CD14-positive monocyte (primary cell): ENCODE data around the gene CTBP2. TPM values are rescaled to one million over a fixed set of nuclear protein-coding genes. Genes with fewer than 3 reads are reported as not detected.

ENCODE experiments used
- DNase-seq, 3 donors: peaks; one replicate each; pipeline ENCODE4 v3.0.0-alpha.2; 2011 to 2022
- H2AFZ ChIP-seq: 2 replicates; pipeline ENCODE4 v1.6.0; 2012; ENCODE audit warnings: mild to moderate bottlenecking, low read depth, low read length, inconsistent platforms; ENCODE audit not compliant: insufficient read depth, poor library complexity, severe bottlenecking
- H3K27ac ChIP-seq, 2 donors: 1 replicate in 1 of 2; 2 replicates in 1 of 2; pipeline ENCODE4 v1.5.1; 2012 to 2013; ENCODE audit warnings: low read length in 2 of 2, control low read depth in 1 of 2, inconsistent platforms in 1 of 2, low read depth in 1 of 2, mild to moderate bottlenecking in 1 of 2
- H3K27me3 ChIP-seq, 2 donors: one replicate each; pipeline versions ENCODE4 v1.6.0 to v1.6.1; 2011 to 2013; ENCODE audit warnings: low read length in 2 of 2; ENCODE audit not compliant: control insufficient read depth in 2 of 2, insufficient read depth in 2 of 2
- H3K36me3 ChIP-seq, 2 donors: replicated peaks in 1 of 2; 1 replicate in 1 of 2; 2 replicates in 1 of 2; pipeline versions ENCODE4 v1.5.1 to v1.6.1; 2012 to 2013; ENCODE audit warnings: low read length in 2 of 2, control low read depth in 1 of 2, inconsistent platforms in 1 of 2, mild to moderate bottlenecking in 1 of 2; ENCODE audit not compliant: insufficient read depth in 2 of 2, control insufficient read depth in 1 of 2
- H3K4me1 ChIP-seq, 2 donors: 1 replicate in 1 of 2; 2 replicates in 1 of 2; pipeline versions ENCODE4 v1.5.1 to v1.6.1; 2012 to 2013; ENCODE audit warnings: low read length in 2 of 2, control low read depth in 1 of 2, inconsistent platforms in 1 of 2, mild to moderate bottlenecking in 1 of 2, moderate library complexity in 1 of 2; ENCODE audit not compliant: insufficient read depth in 2 of 2, control insufficient read depth in 1 of 2
- H3K4me2 ChIP-seq: replicated peaks from 2 replicates; pipeline ENCODE3; 2012; ENCODE audit warnings: low read length, moderate library complexity, mild to moderate bottlenecking; ENCODE audit not compliant: poor library complexity, severe bottlenecking; ENCODE audit errors: extremely low read depth
- H3K4me3 ChIP-seq, 3 experiments: fragments of 200-600 bp in 1 of 3; sonication (generic) in 1 of 3; replicated peaks in 1 of 3; 1 replicate in 2 of 3; 2 replicates in 1 of 3; pipeline ENCODE4 v1.5.1; 2011 to 2013; ENCODE audit warnings: low read length in 3 of 3, mild to moderate bottlenecking in 3 of 3, control low read depth in 2 of 3, low read depth in 2 of 3, inconsistent platforms in 1 of 3, moderate library complexity in 1 of 3
- H3K79me2 ChIP-seq: 2 replicates; pipeline ENCODE4 v1.6.0; 2012; ENCODE audit warnings: mild to moderate bottlenecking, control low read depth, inconsistent platforms, low read length, moderate library complexity; ENCODE audit not compliant: insufficient read depth
- H3K9ac ChIP-seq: 2 replicates; pipeline ENCODE4 v1.6.0; 2017; ENCODE audit warnings: low read length, mild to moderate bottlenecking; ENCODE audit not compliant: insufficient read depth, poor library complexity, severe bottlenecking
- H3K9me3 ChIP-seq, 2 donors: replicated peaks in 1 of 2; 1 replicate in 1 of 2; 2 replicates in 1 of 2; pipeline versions ENCODE4 v1.5.1 to v1.6.1; 2012 to 2013; ENCODE audit warnings: low read length in 2 of 2, control low read depth in 1 of 2; ENCODE audit not compliant: control insufficient read depth in 1 of 2, insufficient read depth in 1 of 2
- H4K20me1 ChIP-seq: 2 replicates; pipeline ENCODE4 v1.6.0; 2012; ENCODE audit warnings: mild to moderate bottlenecking, low read length, control low read depth, moderate library complexity; ENCODE audit not compliant: insufficient read depth
- H3K27ac Mint-ChIP-seq, 7 donors: one replicate each; pipeline ENCODE4 v1.8.0; 2020; ENCODE audit warnings: mild to moderate bottlenecking in 7 of 7, mixed read lengths in 7 of 7, moderate library complexity in 6 of 7, inconsistent platforms in 2 of 7
- H3K27me3 Mint-ChIP-seq, 3 donors: one replicate each; pipeline ENCODE4 v1.8.0; 2021 to 2022; ENCODE audit warnings: low read depth in 3 of 3, mild to moderate bottlenecking in 3 of 3, mixed read lengths in 3 of 3, moderate library complexity in 3 of 3, inconsistent platforms in 1 of 3
- H3K36me3 Mint-ChIP-seq, 2 donors: one replicate each; pipeline ENCODE4 v1.8.0; 2020; ENCODE audit warnings: mixed read lengths in 2 of 2, inconsistent platforms in 1 of 2, mild to moderate bottlenecking in 1 of 2
- H3K4me1 Mint-ChIP-seq: one replicate; pipeline ENCODE4 v1.8.0; 2020; ENCODE audit warnings: mild to moderate bottlenecking, mixed read lengths
- H3K4me3 Mint-ChIP-seq, 2 donors: one replicate each; pipeline ENCODE4 v1.8.0; 2020; ENCODE audit warnings: mild to moderate bottlenecking in 2 of 2, mixed read lengths in 2 of 2, moderate library complexity in 1 of 2
- H3K9me3 Mint-ChIP-seq, 7 donors: one replicate each; pipeline ENCODE4 v1.8.0; 2020 to 2022; ENCODE audit warnings: mixed read lengths in 7 of 7, mild to moderate bottlenecking in 6 of 7, moderate library complexity in 6 of 7, inconsistent platforms in 2 of 7
- WGBS: methylation state at CpG from one replicate; pipeline ENCODE4 v1.1.5; 2013; ENCODE audit warnings: missing lambda C conversion rate; ENCODE audit not compliant: insufficient coverage; 5-methylcytosine and 5-hydroxymethylcytosine counted together
- intact Hi-C, 2 donors: fragments of 100-400 bp; cut with micrococcal nuclease; formaldehyde crosslinking; loops; one replicate each; pipeline versions ENCODE4 v1.15.0 to v1.15.1; 2023
- polyA plus RNA-seq, 3 donors: library from polyadenylated mRNA; depleted of rRNA in 1 of 3; unstranded in 2 of 3; stranded (reverse) in 1 of 3; fragments of 300-500 nt in 2 of 3; fragments of >200 nt in 1 of 3; fragmentation: Illumina TruSeq in 2 of 3; gene quantifications; 1 replicate in 2 of 3; 2 replicates in 1 of 3; pipeline ENCODE4 v1.2.3, GENCODE V29; 2012 to 2021
- TF ChIP-seq, protein P1 (sequence below): fragments of 200-600 bp; IDR thresholded peaks from one replicate; pipeline ENCODE4 v1.8.0; 2022; ENCODE audit warnings: antibody characterized with exemption, mild to moderate bottlenecking

Gene CTBP2
- polyA plus RNA-seq, 3 donors, result 40.9 to 87.1 (median 41.1) TPM

DNA sequence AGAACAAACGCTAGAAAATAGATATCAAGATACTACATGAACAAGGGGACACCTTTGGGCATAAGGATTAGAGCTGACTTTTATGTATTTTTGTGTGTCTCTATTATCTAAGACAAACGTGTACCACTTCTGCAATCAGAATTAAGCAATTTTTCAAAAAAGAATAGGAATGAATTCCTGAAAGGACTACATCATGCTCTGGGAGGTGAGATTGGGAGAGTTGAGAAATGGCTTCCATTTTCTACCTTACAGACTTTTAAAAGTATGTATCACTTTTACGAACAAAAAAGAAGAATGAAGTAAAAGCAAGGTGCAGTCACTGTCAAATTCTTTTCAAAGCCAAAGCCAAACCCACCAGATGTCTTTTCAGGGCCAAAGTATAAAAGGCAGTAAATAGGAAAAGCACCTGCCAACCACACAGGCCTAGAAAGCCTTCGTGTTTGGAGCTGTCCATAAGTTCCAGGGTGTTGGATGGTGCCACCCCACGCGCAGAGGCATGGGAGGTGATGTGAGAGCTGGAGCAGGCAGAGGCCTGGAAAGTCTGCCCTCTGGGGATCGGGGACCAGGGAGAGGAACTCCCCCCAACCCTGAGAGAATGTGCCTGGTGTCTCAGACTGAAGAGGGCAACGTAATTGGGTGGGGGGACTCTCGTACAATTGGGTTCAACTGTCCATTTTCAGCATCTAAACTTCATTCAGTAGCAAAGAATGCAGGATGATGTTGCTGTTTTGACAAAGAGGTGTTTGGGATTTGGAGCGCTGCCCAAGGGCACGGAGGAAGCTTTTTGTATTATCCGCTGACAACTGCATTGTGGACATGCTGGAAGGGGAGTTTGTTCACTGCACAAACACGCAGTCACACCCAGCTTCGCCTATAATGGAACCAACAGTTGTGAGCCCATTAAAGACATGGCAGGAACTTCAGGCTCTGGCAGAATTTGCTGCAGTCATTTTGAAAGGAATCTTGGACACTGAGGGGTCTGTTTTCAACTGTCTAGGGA lies 17.6 kb upstream of the CTBP2 start:
- no peak overlapping the region for H3K4me3 Mint-ChIP-seq
- Histone ChIP-seq H3K27me3 (peaks cover 14 to 16% of the 10 kb centered on the region in 2 donors), H2AFZ (no peak overlapping the region), H3K4me2 (no peak overlapping the region), H3K27ac (no peak overlapping the region), H3K4me1 (no peaks in the 10 kb centered on the region), H3K79me2 (no peaks in the 10 kb centered on the region), H3K9me3 (no peaks in the 10 kb centered on the region), H3K4me3 (no peak overlapping the region), H3K36me3 (no peaks in the 10 kb centered on the region), H4K20me1 (no peaks in the 10 kb centered on the region), H3K9ac (no peak overlapping the region)
- H3K9me3 Mint-ChIP-seq, result peaks cover 2 to 10% (median 6%) of the 10 kb centered on the region in 7 donors
- peak overlapping the region in 1 of 7 donors; percentile 26 for H3K27ac Mint-ChIP-seq
- H3K36me3 Mint-ChIP-seq, result no peaks in the 10 kb centered on the region
- H3K4me1 Mint-ChIP-seq, result peaks cover 4% of the 10 kb centered on the region
- WGBS, result 100% methylated on average over 5 of the region's 14 CpGs
- intact Hi-C loops, result no loop called here
- TF ChIP-seq, protein P1, sequence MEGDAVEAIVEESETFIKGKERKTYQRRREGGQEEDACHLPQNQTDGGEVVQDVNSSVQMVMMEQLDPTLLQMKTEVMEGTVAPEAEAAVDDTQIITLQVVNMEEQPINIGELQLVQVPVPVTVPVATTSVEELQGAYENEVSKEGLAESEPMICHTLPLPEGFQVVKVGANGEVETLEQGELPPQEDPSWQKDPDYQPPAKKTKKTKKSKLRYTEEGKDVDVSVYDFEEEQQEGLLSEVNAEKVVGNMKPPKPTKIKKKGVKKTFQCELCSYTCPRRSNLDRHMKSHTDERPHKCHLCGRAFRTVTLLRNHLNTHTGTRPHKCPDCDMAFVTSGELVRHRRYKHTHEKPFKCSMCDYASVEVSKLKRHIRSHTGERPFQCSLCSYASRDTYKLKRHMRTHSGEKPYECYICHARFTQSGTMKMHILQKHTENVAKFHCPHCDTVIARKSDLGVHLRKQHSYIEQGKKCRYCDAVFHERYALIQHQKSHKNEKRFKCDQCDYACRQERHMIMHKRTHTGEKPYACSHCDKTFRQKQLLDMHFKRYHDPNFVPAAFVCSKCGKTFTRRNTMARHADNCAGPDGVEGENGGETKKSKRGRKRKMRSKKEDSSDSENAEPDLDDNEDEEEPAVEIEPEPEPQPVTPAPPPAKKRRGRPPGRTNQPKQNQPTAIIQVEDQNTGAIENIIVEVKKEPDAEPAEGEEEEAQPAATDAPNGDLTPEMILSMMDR, result no peak
- DNase-seq, result no peak
- peaks cover 12 to 32% (median 13%) of the 10 kb centered on the region in 3 donors for H3K27me3 Mint-ChIP-seq

DNA sequence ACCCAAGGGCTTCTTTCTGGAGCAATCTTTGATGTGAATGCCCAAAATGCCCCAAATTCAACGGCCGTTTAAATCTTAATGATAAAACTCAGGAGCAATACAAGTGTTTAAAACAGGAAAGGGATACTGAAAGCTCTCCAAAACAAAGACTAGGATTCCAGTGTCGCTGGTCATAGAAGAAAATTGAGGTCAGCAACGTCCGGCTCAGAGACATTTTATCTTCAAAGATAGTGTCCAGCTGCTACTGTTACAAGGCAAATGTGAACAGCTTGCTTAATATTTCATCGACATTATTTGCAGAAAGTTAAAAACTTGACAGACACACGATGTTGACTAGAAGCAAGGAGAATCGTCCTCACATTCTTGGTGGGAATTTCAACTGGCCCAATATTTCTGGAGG lies 15.4 kb upstream of the CTBP2 start:
- no peaks in the 10 kb centered on the region for H3K9me3 ChIP-seq
- H2AFZ ChIP-seq, result no peak overlapping the region
- H3K79me2 ChIP-seq, result no peaks in the 10 kb centered on the region
- DNase-seq, result no peak
- intact Hi-C loops, result no loop called here
- TF ChIP-seq, protein P1, result no peak
- WGBS, result 82% methylated on average over 6 of the region's 8 CpGs
- Mint-ChIP-seq H3K27me3 (peaks cover 8 to 25% (median 13%) of the 10 kb centered on the region in 3 donors), H3K27ac (no peak overlapping the region), H3K9me3 (peaks cover 2 to 9% (median 4%) of the 10 kb centered on the region in 7 donors), H3K4me1 (peaks cover 9% of the 10 kb centered on the region), H3K36me3 (no peaks in the 10 kb centered on the region), H3K4me3 (no peak overlapping the region)
- no peaks in the 10 kb centered on the region for H3K4me1 ChIP-seq
- no peak overlapping the region for H3K9ac ChIP-seq
- H3K27me3 ChIP-seq, result peaks cover 14 to 16% of the 10 kb centered on the region in 2 donors
- no peaks in the 10 kb centered on the region for H3K36me3 ChIP-seq
- no peaks in the 10 kb centered on the region for H4K20me1 ChIP-seq
- no peak overlapping the region for H3K27ac ChIP-seq
- H3K4me3 ChIP-seq, result no peak overlapping the region
- no peak overlapping the region for H3K4me2 ChIP-seq
